HepG2 (cell line): ENCODE data around the gene COMMD3. TPM values are rescaled to one million over a fixed set of nuclear protein-coding genes. Genes with fewer than 3 reads are reported as not detected.

Experiments used
- ATF7-NPFF ChIP-seq: sonication (generic); formaldehyde crosslinking; IDR thresholded peaks from 2 replicates; pipeline ENCODE4 v1.8.1; 2023; ENCODE audit warnings: mild to moderate bottlenecking, low read depth, missing genetic modification reagents, moderate library complexity
- CENPX ChIP-seq: sonication (generic); formaldehyde crosslinking; IDR thresholded peaks from 2 replicates; pipeline ENCODE4 v1.9.0; 2021; ENCODE audit warnings: mild to moderate bottlenecking, missing genetic modification reagents, moderate library complexity
- CREM ChIP-seq, 2 experiments: sonication (generic) in 1 of 2; formaldehyde crosslinking in 1 of 2; IDR thresholded peaks; 2 replicates each; pipeline versions ENCODE4 v1.4.0 to v1.6.1; 2016 to 2020; ENCODE audit warnings: antibody characterized with exemption in 1 of 2, mild to moderate bottlenecking in 1 of 2, missing genetic modification reagents in 1 of 2
- ELF1 ChIP-seq: sonication (generic); formaldehyde crosslinking; IDR thresholded peaks from 2 replicates; pipeline ENCODE4 v1.4.0; 2020; ENCODE audit warnings: missing genetic modification reagents
- HIVEP1 ChIP-seq: sonication (generic); formaldehyde crosslinking; IDR thresholded peaks from 2 replicates; pipeline ENCODE4 v1.4.0; 2020; ENCODE audit warnings: mild to moderate bottlenecking, missing genetic modification reagents
- HNF4A ChIP-seq: sonication (generic); formaldehyde crosslinking; IDR thresholded peaks from 2 replicates; pipeline ENCODE4 v1.4.0; 2020; ENCODE audit warnings: missing genetic modification reagents
- IRF2 ChIP-seq: IDR thresholded peaks from 2 replicates; pipeline ENCODE4 v1.6.1; 2018; ENCODE audit warnings: missing genetic modification reagents, missing compliant biosample characterization
- JUNB ChIP-seq: sonication (generic); formaldehyde crosslinking; IDR thresholded peaks from 2 replicates; pipeline ENCODE4 v1.8.0; 2022; ENCODE audit warnings: missing genetic modification reagents, mild to moderate bottlenecking, borderline replicate concordance
- KLF11 ChIP-seq: IDR thresholded peaks from 2 replicates; pipeline ENCODE4 v1.6.1; 2016; ENCODE audit warnings: missing compliant biosample characterization
- MIXL1 ChIP-seq: IDR thresholded peaks from 2 replicates; pipeline ENCODE4 v1.6.1; 2016
- MLX ChIP-seq: IDR thresholded peaks from 2 replicates; pipeline ENCODE4 v1.6.1; 2016
- SPEN ChIP-seq: sonication (generic); formaldehyde crosslinking; IDR thresholded peaks from 2 replicates; pipeline ENCODE4 v1.5.1; 2020; ENCODE audit warnings: low read depth, mild to moderate bottlenecking, missing genetic modification reagents
- TBX2 ChIP-seq: sonication (generic); formaldehyde crosslinking; IDR thresholded peaks from 2 replicates; pipeline ENCODE4 v1.5.0; 2020; ENCODE audit warnings: missing genetic modification reagents, mild to moderate bottlenecking, borderline replicate concordance
- TFDP1 ChIP-seq: IDR thresholded peaks from 2 replicates; pipeline ENCODE4 v1.6.1; 2016; ENCODE audit warnings: missing compliant biosample characterization, missing genetic modification reagents, borderline replicate concordance
- ZBTB38 ChIP-seq: sonication (generic); formaldehyde crosslinking; IDR thresholded peaks from 2 replicates; pipeline ENCODE4 v1.5.1; 2020; ENCODE audit warnings: mild to moderate bottlenecking, missing genetic modification reagents
- ZFP1 ChIP-seq: IDR thresholded peaks from 2 replicates; pipeline ENCODE4 v1.6.1; 2016
- ZNF766 ChIP-seq: sonication (generic); formaldehyde crosslinking; IDR thresholded peaks from 2 replicates; pipeline ENCODE4 v1.5.0; 2020; ENCODE audit warnings: missing genetic modification reagents, borderline replicate concordance
- ZNF776 ChIP-seq: sonication (generic); formaldehyde crosslinking; IDR thresholded peaks from 2 replicates; pipeline ENCODE4 v1.4.0; 2020; ENCODE audit warnings: mild to moderate bottlenecking, missing genetic modification reagents
- polyA plus RNA-seq, 8 experiments: library from polyadenylated mRNA; depleted of rRNA in 3 of 8; stranded (reverse) in 7 of 8; unstranded in 1 of 8; fragments of >200 nt; fragmentation: Illumina TruSeq in 4 of 8; extraction: Trizol in 4 of 8; gene quantifications; 2 replicates each; pipeline versions ENCODE4 v1.2.1 to v1.2.3, GENCODE V29; 2011 to 2016; ENCODE audit warnings: low read depth in 4 of 8, missing spikeins in 1 of 8, mixed read lengths in 1 of 8; ENCODE audit not compliant: insufficient read depth in 1 of 8
- total RNA-seq, 5 experiments: library from RNA; depleted of rRNA; stranded (reverse); fragments of >200 nt; fragmentation: Illumina TruSeq; extraction: Trizol; gene quantifications; 2 replicates each; pipeline ENCODE4 v1.2.3, GENCODE V29; 2016; ENCODE audit warnings: low read depth in 1 of 5
- TF ChIP-seq, protein P1 (sequence below): sonication (generic); formaldehyde crosslinking; IDR thresholded peaks from 2 replicates; pipeline ENCODE4 v1.5.0; 2020; ENCODE audit warnings: mild to moderate bottlenecking, missing genetic modification reagents, borderline replicate concordance
- TF ChIP-seq, protein P2 (sequence below): sonication (generic); formaldehyde crosslinking; IDR thresholded peaks from 2 replicates; pipeline ENCODE4 v1.9.0; 2021; ENCODE audit warnings: missing genetic modification reagents, mild to moderate bottlenecking, borderline replicate concordance

COMMD3 gene
- total and polyA plus RNA-seq, 2 of the 13 experiments (the other 11 are each of a cell fraction or from before 2014, with no cell fraction given) = 38.7 to 54.4 TPM

GRCh38 chr10:22316286-22317075 is at the start of gene COMMD3 (continued):
- TF ChIP-seq ZBTB38 (CRISPR knock-in tag) (peak; percentile 32; the same call in 1 of the 2 replicates), CENPX (CRISPR knock-in tag) (no peak), MLX (CRISPR knock-in tag) (0 out of 2 replicates have a peak, but pooled peaks have one; percentile 16), ZFP1 (no peak), TFDP1 (CRISPR knock-in tag) (peak; percentile 67; the same call in 1 of the 2 replicates), HIVEP1 (CRISPR knock-in tag) (peak; percentile 77), JUNB (CRISPR knock-in tag) (no peak), KLF11 (CRISPR knock-in tag) (peak; percentile 62; the same call in 1 of the 2 replicates), ELF1 (peak; percentile 68), IRF2 (0 out of 2 replicates have a peak, but pooled peaks have one; percentile 17), CREM (IDR thresholded peaks at IDR 0.05) (peak; percentile 29; the same call in 1 of the 2 replicates), CREM (CRISPR knock-in tag; IDR thresholded peaks at IDR 0.05) (no peak), TBX2 (CRISPR knock-in tag) (peak; percentile 51; the same call in 1 of the 2 replicates), HNF4A (CRISPR knock-in tag) (peak; percentile 8; the same call in 1 of the 2 replicates), ATF7-NPFF (CRISPR knock-in tag) (no peak), ZNF776 (CRISPR knock-in tag) (peak; percentile 68; the same call in 1 of the 2 replicates), ZNF766 (CRISPR knock-in tag) (no peak), SPEN (CRISPR knock-in tag) (no peak), MIXL1 (0 out of 2 replicates have a peak, but pooled peaks have one; percentile 17)
- TF ChIP-seq, protein P1, sequence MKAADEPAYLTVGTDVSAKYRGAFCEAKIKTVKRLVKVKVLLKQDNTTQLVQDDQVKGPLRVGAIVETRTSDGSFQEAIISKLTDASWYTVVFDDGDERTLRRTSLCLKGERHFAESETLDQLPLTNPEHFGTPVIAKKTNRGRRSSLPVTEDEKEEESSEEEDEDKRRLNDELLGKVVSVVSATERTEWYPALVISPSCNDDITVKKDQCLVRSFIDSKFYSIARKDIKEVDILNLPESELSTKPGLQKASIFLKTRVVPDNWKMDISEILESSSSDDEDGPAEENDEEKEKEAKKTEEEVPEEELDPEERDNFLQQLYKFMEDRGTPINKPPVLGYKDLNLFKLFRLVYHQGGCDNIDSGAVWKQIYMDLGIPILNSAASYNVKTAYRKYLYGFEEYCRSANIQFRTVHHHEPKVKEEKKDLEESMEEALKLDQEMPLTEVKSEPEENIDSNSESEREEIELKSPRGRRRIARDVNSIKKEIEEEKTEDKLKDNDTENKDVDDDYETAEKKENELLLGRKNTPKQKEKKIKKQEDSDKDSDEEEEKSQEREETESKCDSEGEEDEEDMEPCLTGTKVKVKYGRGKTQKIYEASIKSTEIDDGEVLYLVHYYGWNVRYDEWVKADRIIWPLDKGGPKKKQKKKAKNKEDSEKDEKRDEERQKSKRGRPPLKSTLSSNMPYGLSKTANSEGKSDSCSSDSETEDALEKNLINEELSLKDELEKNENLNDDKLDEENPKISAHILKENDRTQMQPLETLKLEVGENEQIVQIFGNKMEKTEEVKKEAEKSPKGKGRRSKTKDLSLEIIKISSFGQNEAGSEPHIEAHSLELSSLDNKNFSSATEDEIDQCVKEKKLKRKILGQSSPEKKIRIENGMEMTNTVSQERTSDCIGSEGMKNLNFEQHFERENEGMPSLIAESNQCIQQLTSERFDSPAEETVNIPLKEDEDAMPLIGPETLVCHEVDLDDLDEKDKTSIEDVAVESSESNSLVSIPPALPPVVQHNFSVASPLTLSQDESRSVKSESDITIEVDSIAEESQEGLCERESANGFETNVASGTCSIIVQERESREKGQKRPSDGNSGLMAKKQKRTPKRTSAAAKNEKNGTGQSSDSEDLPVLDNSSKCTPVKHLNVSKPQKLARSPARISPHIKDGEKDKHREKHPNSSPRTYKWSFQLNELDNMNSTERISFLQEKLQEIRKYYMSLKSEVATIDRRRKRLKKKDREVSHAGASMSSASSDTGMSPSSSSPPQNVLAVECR = peak; percentile 83
- TF ChIP-seq, protein P2, sequence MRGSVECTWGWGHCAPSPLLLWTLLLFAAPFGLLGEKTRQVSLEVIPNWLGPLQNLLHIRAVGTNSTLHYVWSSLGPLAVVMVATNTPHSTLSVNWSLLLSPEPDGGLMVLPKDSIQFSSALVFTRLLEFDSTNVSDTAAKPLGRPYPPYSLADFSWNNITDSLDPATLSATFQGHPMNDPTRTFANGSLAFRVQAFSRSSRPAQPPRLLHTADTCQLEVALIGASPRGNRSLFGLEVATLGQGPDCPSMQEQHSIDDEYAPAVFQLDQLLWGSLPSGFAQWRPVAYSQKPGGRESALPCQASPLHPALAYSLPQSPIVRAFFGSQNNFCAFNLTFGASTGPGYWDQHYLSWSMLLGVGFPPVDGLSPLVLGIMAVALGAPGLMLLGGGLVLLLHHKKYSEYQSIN = peak; percentile 72; the same call in 1 of the 2 replicates
